GM18517 (cell line): ENCODE data around the gene RAB35.

Source experiments
- ATAC-seq: cut with Tn5 transposase; IDR thresholded peaks from one replicate; pipeline ENCODE4 v1.9.1; 2021; ENCODE audit warnings: mild to moderate bottlenecking, moderate library complexity; ENCODE audit not compliant: unreplicated experiment

Gene RAB35

DNA sequence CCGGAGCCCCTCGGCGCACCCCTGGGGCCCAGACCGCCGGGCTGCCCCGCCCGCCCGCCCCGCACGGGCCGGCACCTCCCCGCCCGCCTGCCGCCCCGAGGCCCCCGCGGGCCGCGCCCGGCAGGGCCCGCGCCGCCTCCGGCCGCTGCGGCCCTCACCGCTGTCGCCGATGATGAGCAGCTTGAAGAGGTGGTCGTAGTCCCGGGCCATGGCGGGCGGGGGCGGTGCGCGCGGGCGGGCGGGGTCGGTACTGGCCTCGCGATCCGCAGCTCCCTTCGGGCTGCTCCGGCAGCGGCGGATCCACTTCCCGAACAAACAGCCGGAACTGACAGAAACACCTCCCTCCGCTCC lies at the start of gene RAB35:
RAB35 (minus strand) TSS at position 313 of the 351 bp plus-strand sequence; CDS start at position 210, 103 bp downstream.
- ATAC-seq: no peak

DNA sequence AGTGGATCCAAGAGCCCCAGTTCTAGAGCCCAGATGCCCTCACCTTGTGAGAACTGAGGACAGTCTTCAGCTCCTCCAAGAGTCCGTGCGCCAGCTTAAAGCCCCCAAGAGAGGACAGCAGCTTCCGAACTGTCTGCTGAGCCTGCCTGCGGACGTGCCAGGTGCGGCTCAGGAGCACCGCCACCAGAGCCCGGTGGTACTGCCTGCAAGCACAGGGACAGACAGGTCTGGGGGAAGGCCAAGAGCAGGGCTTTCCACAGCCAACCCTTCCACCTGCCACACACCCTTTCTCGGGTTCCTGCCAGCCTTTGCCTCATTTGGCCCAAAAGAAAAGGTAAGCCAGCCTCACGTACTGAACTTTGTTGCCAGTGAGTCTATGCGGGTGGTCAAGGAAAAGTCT lies 47.7 kb upstream of the RAB35 start:
- ATAC-seq: no peak

DNA sequence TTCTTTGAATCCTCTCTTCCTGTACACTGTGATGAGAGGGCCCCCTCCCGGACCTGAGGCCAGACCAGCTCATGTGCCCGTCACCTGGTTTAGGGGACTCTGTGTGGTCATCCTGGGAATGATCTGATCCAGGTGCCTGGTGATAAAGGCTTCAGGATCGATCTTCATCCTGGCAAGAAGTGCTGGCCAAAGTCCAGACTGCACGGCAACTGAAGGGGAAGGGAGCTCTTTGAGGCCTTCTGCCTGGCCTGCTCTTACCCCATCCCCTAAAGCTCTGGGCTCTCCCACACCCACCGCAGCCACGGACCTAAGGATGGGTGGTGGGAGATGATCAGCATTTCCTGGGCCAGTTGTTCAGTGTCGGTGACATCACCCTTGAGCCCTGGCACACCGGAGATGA lies 46.2 kb upstream of the RAB35 start:
- no peak for ATAC-seq

DNA sequence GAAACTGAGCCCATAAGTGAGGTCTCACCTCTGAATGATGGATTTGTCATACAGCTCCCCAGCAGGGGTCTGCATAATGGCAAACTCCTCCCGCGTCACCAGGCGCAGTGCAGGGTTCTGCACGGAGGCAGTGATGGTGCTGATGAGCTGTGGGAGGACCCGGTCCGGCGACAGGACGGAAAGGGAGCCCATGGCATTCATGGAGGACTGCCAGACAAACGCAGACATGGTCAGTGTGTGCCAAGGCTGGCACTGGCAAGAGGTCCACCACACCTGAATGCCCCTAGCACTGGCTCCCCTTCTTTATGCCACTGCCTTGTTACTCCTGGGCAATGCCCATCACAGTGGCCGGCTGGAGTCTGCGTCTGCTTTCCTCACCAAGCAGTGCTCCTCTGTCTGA lies 45.3 kb upstream of the RAB35 start:
- ATAC-seq: no peak

DNA sequence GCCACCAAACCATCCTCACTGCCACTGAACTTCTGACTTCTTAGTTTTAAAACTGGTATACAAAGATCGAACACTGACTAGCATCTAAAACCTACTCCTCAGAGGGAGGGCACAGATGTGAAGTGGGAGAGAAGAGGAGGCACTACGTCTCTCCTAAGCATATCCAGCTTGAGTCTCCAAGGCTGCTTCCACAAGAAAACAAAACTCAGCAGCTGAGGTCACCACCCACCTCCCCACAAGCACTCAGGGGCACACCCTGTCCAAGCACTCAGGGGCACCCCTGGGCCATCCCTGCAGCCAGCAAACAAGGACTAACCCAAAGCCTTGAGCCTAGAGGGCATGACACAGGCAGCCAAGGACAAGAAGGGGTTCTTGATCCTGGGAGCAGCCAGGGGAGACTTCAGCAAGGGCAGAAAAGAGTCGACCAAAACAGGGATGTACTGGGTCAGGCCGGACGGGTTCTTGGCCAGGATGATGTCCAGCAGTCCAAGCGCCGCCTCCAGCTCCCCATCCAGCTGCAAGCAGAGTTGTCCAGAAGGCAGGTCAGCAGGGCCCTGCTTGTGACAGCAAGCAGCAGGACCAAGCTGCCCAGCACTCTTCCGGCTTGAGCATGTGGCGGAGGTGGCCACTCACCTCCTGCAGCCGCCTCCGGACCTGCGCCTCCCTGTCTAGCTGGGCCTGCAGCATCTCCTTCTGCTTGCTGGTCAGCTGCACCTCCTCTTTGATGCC lies 43.1 kb upstream of the RAB35 start:
- no peak for ATAC-seq

DNA sequence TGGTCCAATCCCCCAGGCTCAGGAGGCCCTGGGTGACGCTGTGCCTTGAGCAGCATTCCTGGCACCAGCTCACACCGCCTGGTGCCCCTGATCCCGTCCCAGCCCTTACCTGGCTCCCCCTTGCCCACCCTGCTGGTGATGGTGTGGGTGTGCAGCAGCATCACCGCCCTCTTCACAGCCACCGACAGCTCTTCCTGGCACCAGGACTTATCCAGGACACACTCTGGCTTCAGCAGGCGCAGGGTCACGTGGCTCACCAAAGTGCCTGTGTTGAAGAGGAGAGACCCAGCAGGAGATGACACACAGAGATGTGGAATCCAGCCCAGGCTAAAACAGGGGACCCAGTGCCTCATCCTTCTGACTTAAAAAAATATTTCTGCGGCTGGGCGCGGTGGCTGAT lies 41.8 kb upstream of the RAB35 start:
- ATAC-seq: no peak

DNA sequence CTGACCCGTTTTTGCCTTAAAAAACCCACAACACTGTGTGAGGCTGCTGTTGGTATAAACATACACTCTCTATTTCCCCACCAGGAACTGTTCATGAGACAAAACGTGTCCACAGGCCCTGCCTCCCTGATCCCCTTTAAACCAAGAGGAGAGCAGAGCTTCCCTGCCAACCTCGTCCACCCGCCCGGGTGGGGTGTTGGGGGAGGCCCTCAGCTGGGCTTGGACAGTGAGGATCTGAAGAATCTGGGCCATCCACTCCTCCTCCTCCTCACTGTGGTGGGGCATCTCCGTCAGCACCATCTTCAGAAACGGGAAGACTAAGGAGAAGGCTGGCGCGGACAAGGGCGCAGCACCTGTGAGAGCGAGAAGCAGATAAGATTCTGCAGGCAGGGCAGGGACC lies 41.1 kb upstream of the RAB35 start:
- ATAC-seq: no peak

DNA sequence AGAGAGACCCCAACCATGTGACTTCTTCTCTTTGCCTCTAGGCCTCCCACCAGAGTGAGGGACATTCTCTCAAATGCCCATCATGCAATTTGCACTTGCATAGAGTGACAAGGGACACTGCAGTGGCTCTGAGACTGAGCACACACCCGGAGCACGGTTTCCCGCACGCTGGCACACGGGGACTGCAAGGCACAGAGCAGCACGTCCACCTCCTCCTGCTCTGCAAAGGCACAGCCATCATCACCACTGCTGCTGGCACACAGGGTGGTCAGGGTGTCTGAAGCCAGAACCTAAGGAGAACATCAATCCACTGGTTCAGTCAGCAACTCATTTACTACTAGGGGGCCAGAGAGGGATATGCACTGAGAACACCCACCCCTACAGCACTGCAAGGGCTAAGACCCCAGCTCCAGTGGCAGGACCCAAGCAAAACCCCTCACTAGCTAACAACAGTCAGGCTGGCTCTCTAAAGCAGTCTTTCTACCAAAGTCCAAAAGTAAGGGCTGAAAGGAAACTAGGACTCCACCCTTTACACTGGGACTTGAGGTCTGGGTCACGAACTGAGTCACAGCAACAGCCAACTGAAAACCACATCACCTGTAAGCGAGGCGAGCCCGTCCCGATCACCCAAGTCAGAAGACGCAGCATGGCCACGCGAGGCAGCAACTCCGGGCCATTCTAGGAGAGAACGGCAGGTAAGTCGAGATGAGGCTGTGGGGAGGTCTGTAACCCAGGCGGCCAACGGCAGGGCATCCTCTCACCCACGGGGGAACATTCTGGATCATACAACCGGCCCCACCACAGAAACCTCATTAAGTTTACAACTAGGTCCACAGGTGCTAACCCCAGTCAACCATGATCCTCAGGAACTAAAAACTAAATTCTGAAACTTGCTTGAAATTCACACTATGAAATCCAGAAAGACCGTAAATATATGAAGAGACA lies 40.0 kb upstream of the RAB35 start:
- no peak for ATAC-seq

DNA sequence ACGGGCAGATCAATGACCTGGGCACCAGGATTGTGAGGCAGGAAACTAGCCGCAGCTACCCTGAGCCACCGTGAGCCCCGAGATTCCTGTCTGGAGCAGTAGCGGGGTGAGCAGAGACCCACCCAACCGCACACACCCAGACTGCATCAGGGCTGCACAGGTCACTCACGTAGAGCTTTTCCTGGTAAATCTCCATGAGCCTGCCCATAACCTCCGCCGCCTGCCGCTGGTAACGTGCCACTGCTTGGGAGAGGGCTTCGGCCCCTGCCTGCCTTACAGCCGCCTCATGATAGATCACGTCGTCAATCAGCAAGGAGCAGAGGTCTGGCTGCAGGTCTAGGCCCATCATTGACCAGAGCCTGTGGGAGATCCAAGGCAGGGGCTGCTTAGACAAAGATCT lies 38.5 kb upstream of the RAB35 start:
- ATAC-seq: no peak

DNA sequence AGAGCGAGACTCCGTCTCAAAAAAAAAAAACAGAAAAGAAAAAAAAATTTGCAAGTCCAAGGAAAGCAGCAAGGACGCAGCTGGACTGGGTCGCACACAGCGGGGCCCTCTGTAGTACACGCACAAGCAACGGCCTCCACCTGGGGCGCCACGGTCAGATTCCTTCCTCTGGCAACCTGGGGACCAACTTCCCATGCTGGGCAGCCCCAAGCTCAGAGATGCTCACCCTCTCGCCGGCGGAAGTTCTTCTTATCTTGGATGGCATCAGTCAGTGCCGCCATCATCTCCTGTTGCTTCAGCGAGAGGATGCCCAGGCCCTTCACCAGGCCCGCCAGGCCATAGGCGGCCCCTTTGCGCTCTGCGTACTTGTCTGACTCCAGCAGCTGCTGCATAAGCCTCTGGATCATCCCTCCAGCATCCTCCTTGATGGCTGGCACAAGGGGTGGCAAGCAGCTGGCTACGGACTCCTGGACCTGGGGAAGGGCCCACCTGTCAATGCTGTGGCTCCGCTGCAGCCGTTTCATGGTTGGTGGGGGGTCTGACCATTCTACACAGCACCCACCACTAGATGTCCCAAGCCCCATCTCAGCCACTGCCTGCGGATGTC lies 34.5 kb upstream of the RAB35 start:
- no peak for ATAC-seq

DNA sequence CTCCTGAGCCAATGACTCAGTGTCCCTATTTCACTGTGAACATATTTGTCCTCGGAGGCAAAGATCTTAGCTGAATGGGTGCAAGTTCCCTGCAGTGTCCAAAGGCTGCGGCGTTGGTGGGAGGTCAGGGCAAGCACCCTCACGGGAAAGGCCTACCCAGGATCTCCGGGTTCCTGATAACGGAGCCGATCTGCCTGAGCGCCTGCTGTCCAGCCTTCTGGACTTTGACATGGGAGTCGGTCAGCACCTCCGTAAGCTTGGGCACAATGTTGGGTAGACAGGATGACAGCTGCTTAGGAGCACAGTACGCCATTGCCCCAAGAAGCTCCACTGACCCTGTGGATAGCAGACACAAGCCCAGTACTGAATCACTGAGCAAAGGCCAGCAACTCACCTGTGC lies 31.5 kb upstream of the RAB35 start:
- ATAC-seq: no peak

DNA sequence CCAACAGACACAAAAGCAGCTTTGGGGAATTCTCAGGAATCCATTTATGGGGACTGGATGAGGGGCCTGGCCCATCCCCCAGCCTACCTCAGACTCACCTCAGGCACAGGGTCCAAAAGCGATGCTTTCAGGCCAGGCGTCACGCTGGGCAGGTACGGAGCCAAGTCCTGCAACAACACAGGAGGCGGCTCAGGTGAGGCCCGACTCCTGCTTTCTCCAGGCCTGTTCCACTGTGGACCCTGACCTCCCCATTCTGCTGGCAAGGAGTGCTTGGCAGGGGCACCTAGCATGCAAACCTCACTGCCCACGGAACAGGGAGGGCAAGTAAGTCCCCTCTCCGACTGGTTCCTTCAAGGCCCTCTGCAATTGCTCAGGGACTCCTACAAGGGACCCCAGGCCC lies 28.6 kb upstream of the RAB35 start:
- no peak for ATAC-seq

DNA sequence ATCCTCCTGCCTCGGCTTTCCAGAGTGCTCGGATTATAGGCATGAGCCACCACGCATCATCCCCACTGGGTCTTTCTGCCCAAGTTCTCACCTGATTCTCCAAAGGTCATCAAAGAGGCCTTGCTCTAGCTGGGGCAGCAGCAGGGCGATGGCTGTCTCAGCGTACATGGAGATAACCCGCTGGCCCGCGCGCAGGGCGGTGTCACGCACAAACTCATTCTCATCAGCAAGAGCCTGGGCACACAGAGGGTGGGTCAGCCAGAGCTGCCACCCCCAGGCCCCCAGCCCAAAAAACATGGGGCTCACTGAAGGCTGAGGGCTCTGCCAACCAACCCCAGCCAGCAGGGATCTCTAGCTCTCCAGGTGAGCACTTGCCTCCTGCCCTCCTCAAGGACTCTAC lies 27.7 kb upstream of the RAB35 start:
- no peak for ATAC-seq

DNA sequence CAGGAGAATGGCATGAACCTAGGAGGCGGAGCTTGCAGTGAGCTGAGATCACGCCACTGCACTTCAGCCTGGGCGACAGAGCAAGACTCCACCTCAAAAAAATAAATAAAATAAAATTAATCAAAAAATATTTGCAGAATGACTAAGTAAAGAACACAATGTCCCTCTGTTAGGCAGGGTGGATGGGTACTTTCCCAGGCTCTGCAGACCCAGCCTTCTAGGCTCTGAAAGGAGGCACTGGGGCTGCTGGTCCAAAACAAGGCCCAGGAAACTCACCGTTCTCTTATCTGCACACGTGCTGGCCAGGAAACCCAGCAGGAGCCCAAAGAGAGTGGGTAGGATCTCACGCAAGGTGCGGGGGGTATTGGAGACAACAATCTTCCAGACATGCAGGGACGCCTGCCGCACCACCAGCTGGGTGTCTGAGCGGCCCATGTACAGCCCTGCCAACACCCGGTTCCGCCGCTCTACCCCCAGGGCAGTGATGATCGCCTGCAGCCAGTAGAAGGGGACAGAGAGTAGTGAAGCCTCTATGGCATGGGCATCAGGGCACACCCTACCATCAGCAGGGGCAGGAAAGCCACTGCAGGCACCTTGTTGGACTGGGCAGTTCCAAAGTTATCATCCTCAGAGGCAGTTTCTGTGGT lies 25.8 kb upstream of the RAB35 start:
- ATAC-seq: no peak

DNA sequence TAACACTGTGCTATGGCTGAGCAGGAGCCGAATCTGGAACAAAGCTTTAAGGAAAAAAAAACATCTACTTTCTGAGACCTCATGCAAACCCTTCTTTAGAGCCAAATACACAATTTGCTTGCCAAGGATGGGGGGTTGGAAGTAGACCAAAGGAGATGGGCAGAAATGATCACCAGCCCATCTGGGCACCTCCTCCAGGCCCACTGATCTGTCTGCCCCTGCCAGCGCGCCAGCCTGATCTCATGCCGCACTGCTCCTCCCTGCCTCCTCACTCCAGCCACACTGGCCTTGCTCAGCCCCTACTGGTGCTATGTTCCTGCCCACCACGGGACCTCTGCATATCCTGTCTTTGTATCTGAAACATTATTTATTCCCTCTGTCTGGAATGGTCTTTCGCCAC lies 24.8 kb upstream of the RAB35 start:
- no peak for ATAC-seq

DNA sequence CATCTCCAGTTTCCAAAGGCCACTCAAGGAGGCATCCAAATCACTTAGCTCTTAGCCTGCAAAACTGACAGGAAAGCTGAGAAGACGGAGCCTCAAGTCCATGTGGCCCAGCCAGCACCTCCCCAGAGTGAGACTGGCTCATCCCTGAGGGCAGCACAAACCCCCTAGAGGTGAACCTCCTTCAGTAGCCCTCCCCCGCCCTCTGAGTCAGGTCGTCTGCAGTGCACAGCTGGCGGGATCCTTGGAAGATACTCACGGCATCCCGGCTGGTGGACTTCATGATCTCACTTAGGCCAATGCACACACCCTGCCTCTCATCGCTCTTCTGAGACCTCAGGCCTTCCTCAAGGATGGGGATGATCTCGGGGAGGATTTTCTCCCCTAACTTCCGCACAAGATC lies 24.1 kb upstream of the RAB35 start:
- ATAC-seq: no peak

DNA sequence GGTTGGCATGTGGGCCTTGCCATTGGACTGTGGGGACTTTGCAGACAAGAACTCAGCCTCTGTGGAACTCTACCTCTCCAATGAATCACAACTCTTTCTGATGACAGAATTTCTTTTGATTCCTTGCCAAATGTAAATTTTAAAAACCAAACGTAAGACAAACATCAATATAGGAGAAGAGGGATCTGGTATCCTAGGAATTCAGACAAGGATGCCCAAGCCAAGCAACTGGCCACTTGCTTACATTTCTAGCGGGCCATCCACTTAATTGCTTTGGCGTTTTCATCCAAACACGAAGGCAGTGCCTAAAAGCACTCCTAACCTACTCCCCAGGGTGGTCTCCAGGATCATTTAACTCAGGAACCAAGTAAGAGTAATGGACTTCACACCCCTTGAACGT lies 23.4 kb upstream of the RAB35 start:
- ATAC-seq: no peak

DNA sequence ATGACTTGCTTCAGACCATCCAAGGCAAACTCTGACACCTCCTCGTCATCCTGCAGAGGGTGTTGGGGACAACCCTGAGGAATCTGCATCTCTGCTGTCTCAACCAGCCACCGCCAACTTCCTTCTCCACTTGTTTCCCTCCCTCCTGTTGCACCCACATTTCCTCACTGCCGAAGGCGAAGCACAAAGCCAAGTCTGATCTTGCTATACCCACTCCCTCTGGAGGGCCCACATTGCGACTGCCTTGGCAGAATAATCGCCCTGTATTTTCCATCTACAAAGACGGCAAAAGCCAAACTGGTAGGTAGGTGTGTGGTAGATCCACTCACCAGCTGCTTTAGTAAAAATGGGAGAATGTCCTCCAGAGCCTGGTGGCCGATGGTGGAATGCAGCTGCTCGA lies 21.8 kb upstream of the RAB35 start:
- no peak for ATAC-seq

DNA sequence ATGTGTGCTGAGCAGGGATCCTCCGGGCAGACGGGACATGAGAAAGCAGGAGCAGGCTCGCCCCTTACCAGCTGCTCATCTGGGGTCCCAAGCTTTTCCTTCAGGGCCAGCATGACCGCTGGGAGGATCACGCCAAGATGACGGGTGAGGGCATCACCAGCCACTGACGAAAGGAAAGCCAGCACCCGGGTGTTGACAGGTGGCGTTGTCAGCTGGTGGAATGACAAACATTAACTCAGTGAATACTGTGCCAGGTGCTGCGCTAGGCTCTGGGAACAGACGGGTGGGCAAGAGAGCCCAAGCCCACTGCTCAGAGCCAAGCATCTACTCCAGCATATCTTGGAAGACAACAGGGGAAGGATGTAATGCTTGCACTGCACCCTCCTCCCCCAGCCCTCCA lies 21.3 kb upstream of the RAB35 start:
- no peak for ATAC-seq

DNA sequence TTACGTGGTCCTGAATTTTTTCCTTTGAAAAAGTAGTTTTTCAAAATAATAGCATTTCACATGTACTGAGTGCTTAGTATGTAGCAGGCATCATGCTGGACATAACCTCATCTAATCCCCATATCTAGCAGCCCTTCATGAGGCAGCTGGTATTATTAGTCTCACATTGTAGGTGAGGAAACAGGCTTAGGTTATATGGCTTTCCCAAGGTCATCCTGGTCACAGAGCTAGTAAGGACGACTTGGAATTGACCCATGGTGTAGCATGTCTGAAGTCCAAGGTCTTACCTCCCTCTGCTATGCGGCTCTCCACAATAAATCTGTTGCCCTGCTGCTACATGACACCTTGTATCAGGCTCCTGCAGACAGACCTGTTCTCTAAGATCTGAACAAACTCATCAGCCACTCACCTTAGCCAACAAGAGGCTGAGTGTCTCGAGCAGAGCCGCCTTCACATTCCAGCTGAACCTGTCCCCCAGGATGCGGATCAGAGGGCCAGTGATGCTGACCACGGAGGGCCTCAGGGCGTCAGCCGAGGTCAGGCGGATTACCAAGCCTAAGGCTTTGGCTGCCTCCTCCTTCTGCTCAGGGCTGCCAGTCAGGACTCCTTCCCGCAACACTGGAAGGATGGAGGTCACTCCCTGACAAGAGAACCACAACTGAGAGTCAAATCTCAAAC lies 19.7 kb upstream of the RAB35 start:
- ATAC-seq: no peak
